Calu3 (cell line): ENCODE data around the gene ELOVL3. TPM values are rescaled to one million over a fixed set of nuclear protein-coding genes. Genes with fewer than 3 reads are reported as not detected.

Experiments used
- BruUV-seq: library from RNA; stranded (reverse); fragments of 400-500 nt; replicated peaks from 2 replicates; lab custom pipeline; 2021; lab: Mats Ljungman, UMichigan
- CTCF ChIA-PET: fragments of 300-600 bp; sonication (Branson Sonifier 250); formaldehyde crosslinking; loops from one replicate; lab custom pipeline; 2022; ENCODE audit warnings: antibody characterized with exemption; lab: Charles Lee
- DNase-seq: peaks from one replicate; pipeline ENCODE4 v3.0.0; 2022
- H3K27ac Mint-ChIP-seq: one replicate; pipeline ENCODE4 v1.8.0; 2022; ENCODE audit warnings: mixed read lengths; ENCODE audit not compliant: unreplicated experiment
- H3K27me3 Mint-ChIP-seq: one replicate; pipeline ENCODE4 v1.8.0; 2022; ENCODE audit warnings: mixed read lengths; ENCODE audit not compliant: unreplicated experiment
- H3K36me3 Mint-ChIP-seq: one replicate; pipeline ENCODE4 v1.8.0; 2022; ENCODE audit warnings: mild to moderate bottlenecking, moderate library complexity, mixed read lengths; ENCODE audit not compliant: insufficient read depth, unreplicated experiment
- H3K4me1 Mint-ChIP-seq: one replicate; pipeline ENCODE4 v1.8.0; 2022; ENCODE audit warnings: mild to moderate bottlenecking, low read depth, mixed read lengths; ENCODE audit not compliant: unreplicated experiment
- H3K4me3 Mint-ChIP-seq: one replicate; pipeline ENCODE4 v1.8.0; 2022; ENCODE audit warnings: mild to moderate bottlenecking, low read depth, moderate library complexity, mixed read lengths; ENCODE audit not compliant: unreplicated experiment
- H3K9me3 Mint-ChIP-seq: one replicate; pipeline ENCODE4 v1.8.0; 2022; ENCODE audit warnings: low read depth, mixed read lengths; ENCODE audit not compliant: unreplicated experiment
- intact Hi-C: fragments of 100-400 bp; cut with micrococcal nuclease; formaldehyde crosslinking; loops from one replicate; pipeline ENCODE4 v1.10.0; 2022; ENCODE audit not compliant: unreplicated experiment
- total RNA-seq: library from RNA; stranded (reverse); gene quantifications from 2 replicates; pipeline ENCODE4 v1.2.3, GENCODE V29; 2022
- TF ChIP-seq, protein P1 (sequence below): fragments of 200-600 bp; IDR thresholded peaks from one replicate; pipeline ENCODE4 v1.8.0; 2022; ENCODE audit warnings: antibody characterized with exemption; ENCODE audit not compliant: unreplicated experiment

ELOVL3 gene
- total RNA-seq, 1 experiment from 2014 or later: 0.35 TPM

DNA sequence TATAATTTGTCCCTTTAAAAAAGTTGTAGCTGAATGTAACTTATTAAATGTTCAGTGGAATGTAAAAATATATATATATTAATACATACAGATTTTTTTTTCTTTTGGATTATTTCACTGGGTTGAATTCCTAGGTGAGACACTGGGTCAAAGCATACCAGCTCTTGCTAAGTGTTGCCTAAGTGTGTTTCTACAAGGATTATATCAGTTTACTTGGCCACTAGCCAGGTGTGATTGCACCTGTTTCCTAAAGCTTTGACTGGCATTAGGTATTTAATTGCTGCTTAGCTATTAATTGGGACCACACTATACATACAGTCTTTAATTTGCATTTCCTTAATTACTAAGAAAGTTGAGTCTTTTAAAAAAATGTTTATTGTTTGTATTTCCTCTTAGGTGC, 5.5 kb upstream of the ELOVL3 start:
- Mint-ChIP-seq H3K27me3 (peaks cover 14% of the 10 kb centered on the region), H3K27ac (no peak overlapping the region), H3K36me3 (no peaks in the 10 kb centered on the region), H3K4me1 (peaks cover 2% of the 10 kb centered on the region), H3K9me3 (no peaks in the 10 kb centered on the region), H3K4me3 (no peak overlapping the region)
- TF ChIP-seq, protein P1, sequence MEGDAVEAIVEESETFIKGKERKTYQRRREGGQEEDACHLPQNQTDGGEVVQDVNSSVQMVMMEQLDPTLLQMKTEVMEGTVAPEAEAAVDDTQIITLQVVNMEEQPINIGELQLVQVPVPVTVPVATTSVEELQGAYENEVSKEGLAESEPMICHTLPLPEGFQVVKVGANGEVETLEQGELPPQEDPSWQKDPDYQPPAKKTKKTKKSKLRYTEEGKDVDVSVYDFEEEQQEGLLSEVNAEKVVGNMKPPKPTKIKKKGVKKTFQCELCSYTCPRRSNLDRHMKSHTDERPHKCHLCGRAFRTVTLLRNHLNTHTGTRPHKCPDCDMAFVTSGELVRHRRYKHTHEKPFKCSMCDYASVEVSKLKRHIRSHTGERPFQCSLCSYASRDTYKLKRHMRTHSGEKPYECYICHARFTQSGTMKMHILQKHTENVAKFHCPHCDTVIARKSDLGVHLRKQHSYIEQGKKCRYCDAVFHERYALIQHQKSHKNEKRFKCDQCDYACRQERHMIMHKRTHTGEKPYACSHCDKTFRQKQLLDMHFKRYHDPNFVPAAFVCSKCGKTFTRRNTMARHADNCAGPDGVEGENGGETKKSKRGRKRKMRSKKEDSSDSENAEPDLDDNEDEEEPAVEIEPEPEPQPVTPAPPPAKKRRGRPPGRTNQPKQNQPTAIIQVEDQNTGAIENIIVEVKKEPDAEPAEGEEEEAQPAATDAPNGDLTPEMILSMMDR: no peak
- CTCF ChIA-PET: interaction anchor here (0.7 kb wide), 1 partner anchor 130 kb away, joined by 5 read pairs; no protein-coding TSS in a partner anchor
- DNase-seq: no peak
- BruUV-seq: no TSS peak
- intact Hi-C loops: no loop called here

DNA sequence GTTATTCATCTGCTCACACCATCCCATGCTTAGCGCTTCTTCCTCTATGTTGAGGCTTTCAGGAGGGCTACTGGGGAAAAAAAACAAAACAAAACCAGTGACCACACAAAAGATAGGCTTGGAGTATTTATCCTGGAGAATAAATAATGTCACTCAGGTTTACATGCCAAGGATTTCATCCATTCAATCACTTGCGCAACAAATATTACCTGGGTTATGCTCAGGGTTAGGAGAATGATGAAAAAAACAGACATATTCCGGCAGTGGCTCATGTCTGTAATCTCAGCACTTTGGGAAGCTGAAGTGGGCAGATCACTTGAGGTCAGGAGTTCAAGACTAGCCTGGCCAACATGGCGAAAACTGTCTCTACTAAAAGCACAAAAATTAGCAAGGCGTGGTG, 3.3 kb upstream of the ELOVL3 start:
- H3K27me3 Mint-ChIP-seq: peaks cover 32% of the 10 kb centered on the region
- no peaks in the 10 kb centered on the region for H3K36me3 Mint-ChIP-seq
- TF ChIP-seq, protein P1: no peak
- BruUV-seq: no TSS peak
- peaks cover 6% of the 10 kb centered on the region for H3K4me1 Mint-ChIP-seq
- DNase-seq: no peak
- CTCF ChIA-PET: no interaction called here
- H3K27ac Mint-ChIP-seq: no peak overlapping the region
- intact Hi-C loops: no loop called here
- H3K9me3 Mint-ChIP-seq: no peaks in the 10 kb centered on the region
- H3K4me3 Mint-ChIP-seq: no peak overlapping the region

DNA sequence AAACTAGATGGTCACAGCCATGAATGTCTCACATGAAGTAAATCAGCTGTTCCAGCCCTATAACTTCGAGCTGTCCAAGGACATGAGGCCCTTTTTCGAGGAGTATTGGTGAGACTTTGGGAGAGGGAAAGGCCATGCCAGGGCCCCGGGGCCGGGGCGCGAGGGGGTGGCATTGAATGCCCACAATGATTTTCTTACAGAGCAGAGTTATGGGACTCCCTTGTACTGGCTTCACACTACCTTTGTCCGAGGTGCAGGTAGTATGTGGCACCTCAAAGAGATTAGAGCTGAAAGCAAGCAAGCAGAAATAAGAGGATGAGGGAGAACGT, 407 bp downstream of the ELOVL3 start:
- no peak for DNase-seq
- Mint-ChIP-seq H3K4me3 (peak overlapping the region; percentile 67), H3K27me3 (peaks cover 40% of the 10 kb centered on the region), H3K36me3 (peaks cover 14% of the 10 kb centered on the region), H3K27ac (no peak overlapping the region), H3K9me3 (no peaks in the 10 kb centered on the region), H3K4me1 (peaks cover 6% of the 10 kb centered on the region)
- TF ChIP-seq, protein P1: no peak
- CTCF ChIA-PET: interaction anchor here (0.7 to 1.6 kb wide), 5 partner anchors 57 to 168 kb away, joined by 3 to 5 read pairs (median 3); no protein-coding TSS in a partner anchor
- no TSS peak for BruUV-seq
- intact Hi-C loops: no loop called here

DNA sequence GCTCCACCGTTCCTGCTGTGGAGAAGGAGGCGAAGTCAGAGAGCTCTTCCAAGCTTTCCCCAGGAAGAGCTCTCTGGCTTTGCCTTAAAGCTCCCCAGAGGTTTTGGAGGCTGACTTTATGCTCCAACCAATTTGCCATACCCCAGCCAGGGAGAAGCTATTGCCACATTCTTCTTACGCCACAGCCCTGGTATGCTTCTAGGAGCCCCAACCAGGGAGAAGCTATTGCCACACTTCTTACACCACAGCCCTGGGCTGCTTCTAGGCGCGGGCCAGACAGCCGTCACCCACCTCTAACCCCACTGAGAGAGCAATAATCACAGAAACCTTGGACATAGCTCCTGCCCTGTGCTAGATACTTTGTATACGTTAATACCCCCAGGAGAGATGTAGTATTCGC, 951 bp downstream of the ELOVL3 start:
- DNase-seq: no peak
- Mint-ChIP-seq H3K27me3 (peaks cover 37% of the 10 kb centered on the region), H3K4me1 (peaks cover 6% of the 10 kb centered on the region), H3K9me3 (no peaks in the 10 kb centered on the region), H3K4me3 (peak overlapping the region; percentile 67), H3K36me3 (peaks cover 16% of the 10 kb centered on the region), H3K27ac (no peak overlapping the region)
- CTCF ChIA-PET: interaction anchor here (0.6 to 1.6 kb wide), 4 partner anchors 9 to 125 kb away, joined by 3 to 5 read pairs (median 4); no protein-coding TSS in a partner anchor
- no TSS peak for BruUV-seq
- TF ChIP-seq, protein P1: no peak
- intact Hi-C loops: no loop called here
